Gastrocnemius medialis (tissue), 4 donors: ENCODE results near the gene MRFAP1.

Experiments used
- POLR2A ChIP-seq, 2 donors: fragments of 450-650 bp; IDR thresholded peaks; one replicate each; pipeline ENCODE4 v1.6.1; 2017; ENCODE audit warnings: antibody characterized with exemption in 2 of 2, mild to moderate bottlenecking in 2 of 2, moderate library complexity in 2 of 2
- TF ChIP-seq, protein P1 (sequence below), 5 experiments: fragments of 450-650 bp in 3 of 5; fragments of 200-600 bp in 2 of 5; sonication (generic) in 2 of 5; IDR thresholded peaks in 4 of 5; conservative IDR thresholded peaks in 1 of 5; 1 replicate in 4 of 5; 2 replicates in 1 of 5; pipeline ENCODE4 v1.5.1; 2016 to 2019; ENCODE audit warnings: antibody characterized with exemption in 5 of 5, mild to moderate bottlenecking in 3 of 5, moderate library complexity in 3 of 5

DNA sequence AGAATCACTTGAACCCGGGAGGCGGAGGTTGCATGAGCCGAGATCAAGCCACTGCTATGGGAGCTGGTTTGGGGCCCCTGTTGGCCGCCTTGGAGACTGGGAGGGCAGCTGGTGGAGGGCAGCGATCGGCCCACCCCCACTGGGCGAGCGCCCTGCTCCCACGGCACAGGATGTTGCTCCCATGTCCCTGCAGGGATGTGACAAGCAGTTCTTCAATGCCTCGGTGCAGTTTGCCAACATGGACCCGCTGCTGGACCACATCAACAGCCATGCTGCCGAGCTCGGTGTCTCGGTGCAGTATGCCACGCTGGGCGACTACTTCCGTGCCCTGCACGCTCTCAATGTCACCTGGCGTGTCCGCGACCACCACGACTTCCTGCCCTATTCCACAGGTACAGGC, 46.1 kb upstream of the MRFAP1 start:
- no peak for TF ChIP-seq POLR2A (IDR thresholded peaks at IDR 0.05)
- TF ChIP-seq, protein P1, sequence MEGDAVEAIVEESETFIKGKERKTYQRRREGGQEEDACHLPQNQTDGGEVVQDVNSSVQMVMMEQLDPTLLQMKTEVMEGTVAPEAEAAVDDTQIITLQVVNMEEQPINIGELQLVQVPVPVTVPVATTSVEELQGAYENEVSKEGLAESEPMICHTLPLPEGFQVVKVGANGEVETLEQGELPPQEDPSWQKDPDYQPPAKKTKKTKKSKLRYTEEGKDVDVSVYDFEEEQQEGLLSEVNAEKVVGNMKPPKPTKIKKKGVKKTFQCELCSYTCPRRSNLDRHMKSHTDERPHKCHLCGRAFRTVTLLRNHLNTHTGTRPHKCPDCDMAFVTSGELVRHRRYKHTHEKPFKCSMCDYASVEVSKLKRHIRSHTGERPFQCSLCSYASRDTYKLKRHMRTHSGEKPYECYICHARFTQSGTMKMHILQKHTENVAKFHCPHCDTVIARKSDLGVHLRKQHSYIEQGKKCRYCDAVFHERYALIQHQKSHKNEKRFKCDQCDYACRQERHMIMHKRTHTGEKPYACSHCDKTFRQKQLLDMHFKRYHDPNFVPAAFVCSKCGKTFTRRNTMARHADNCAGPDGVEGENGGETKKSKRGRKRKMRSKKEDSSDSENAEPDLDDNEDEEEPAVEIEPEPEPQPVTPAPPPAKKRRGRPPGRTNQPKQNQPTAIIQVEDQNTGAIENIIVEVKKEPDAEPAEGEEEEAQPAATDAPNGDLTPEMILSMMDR (IDR thresholded peaks at IDR 0.05 in 4 of 5, conservative IDR thresholded peaks at IDR 0.05 in 1 of 5): no peak
